HEK293 (cell line): Measurements from ENCODE around the gene ARAP3.

ENCODE experiments used
- CTCF ChIA-PET: fragments of 350-600 bp; formaldehyde crosslinking; extraction: SDS; loops from one replicate; lab custom pipeline; 2021; ENCODE audit warnings: antibody characterized with exemption; lab: Yijun Ruan, JAX
- POLR2A ChIA-PET: fragments of 300-600 bp; formaldehyde crosslinking; extraction: SDS; loops from one replicate; lab custom pipeline; 2020; ENCODE audit warnings: antibody characterized with exemption, inconsistent platforms; lab: Yijun Ruan, JAX
- H3K27ac ChIP-seq: fragments of 200-500 bp; sonication (Bioruptor generic); 2 replicates; pipeline ENCODE4 v1.5.1; 2014; ENCODE audit warnings: low read depth, low read length, control low read depth, inconsistent platforms; ENCODE audit errors: extremely low read depth
- H3K36me3 ChIP-seq, 2 experiments: fragments of 200-500 bp in 1 of 2; sonication (Bioruptor generic) in 1 of 2; 1 replicate in 1 of 2; 2 replicates in 1 of 2; pipeline ENCODE4 v1.5.1; 2014 to 2017; ENCODE audit warnings: inconsistent platforms in 2 of 2, low read length in 2 of 2; ENCODE audit not compliant: control insufficient read depth in 2 of 2, insufficient read depth in 1 of 2
- H3K4me1 ChIP-seq: fragments of 200-500 bp; sonication (Bioruptor generic); 2 replicates; pipeline ENCODE4 v1.5.1; 2014; ENCODE audit warnings: mild to moderate bottlenecking, low read length, inconsistent platforms; ENCODE audit not compliant: control insufficient read depth, insufficient read depth
- H3K4me3 ChIP-seq: 2 replicates; pipeline ENCODE4 v1.5.1; 2011; ENCODE audit warnings: low read depth, mild to moderate bottlenecking, control low read depth, low read length, moderate library complexity
- H3K9me3 ChIP-seq: fragments of 200-500 bp; sonication (Bioruptor generic); 2 replicates; pipeline ENCODE4 v1.5.1; 2014; ENCODE audit warnings: low read depth, low read length, inconsistent platforms; ENCODE audit not compliant: control insufficient read depth, insufficient read depth
- GLIS2 ChIP-seq: fragments of 450-650 bp; formaldehyde crosslinking; IDR thresholded peaks from 2 replicates; pipeline ENCODE4 v1.5.1; 2016; ENCODE audit warnings: missing biosample characterization, missing genetic modification characterization
- PRDM1 ChIP-seq: fragments of 450-650 bp; formaldehyde crosslinking; IDR thresholded peaks from 2 replicates; pipeline ENCODE4; 2016; ENCODE audit warnings: missing biosample characterization, missing genetic modification characterization
- SCRT2 ChIP-seq: fragments of 450-650 bp; formaldehyde crosslinking; IDR thresholded peaks from 2 replicates; pipeline ENCODE4 v1.5.1; 2016; ENCODE audit warnings: missing biosample characterization, missing genetic modification characterization
- SP7 ChIP-seq: fragments of 450-650 bp; formaldehyde crosslinking; IDR thresholded peaks from 2 replicates; pipeline ENCODE4 v1.5.1; 2016; ENCODE audit warnings: missing biosample characterization, missing genetic modification characterization
- ZBTB1 ChIP-seq: fragments of 450-650 bp; formaldehyde crosslinking; IDR thresholded peaks from 2 replicates; pipeline ENCODE4 v1.5.1; 2016; ENCODE audit warnings: missing biosample characterization, missing genetic modification characterization
- ZBTB21 ChIP-seq: fragments of 450-650 bp; formaldehyde crosslinking; IDR thresholded peaks from 2 replicates; pipeline ENCODE4 v1.5.1; 2017; ENCODE audit warnings: missing biosample characterization, missing genetic modification characterization
- ZNF19 ChIP-seq: fragments of 450-650 bp; formaldehyde crosslinking; IDR thresholded peaks from 2 replicates; pipeline ENCODE4; 2016; ENCODE audit warnings: missing biosample characterization, missing genetic modification characterization, low read depth
- ZNF311 ChIP-seq: fragments of 450-650 bp; formaldehyde crosslinking; IDR thresholded peaks from 2 replicates; pipeline ENCODE4 v1.5.1; 2017; ENCODE audit warnings: missing biosample characterization, missing genetic modification characterization, borderline replicate concordance
- ZNF391 ChIP-seq: fragments of 450-650 bp; formaldehyde crosslinking; IDR thresholded peaks from 2 replicates; pipeline ENCODE4 v1.5.1; 2016; ENCODE audit warnings: low read depth, missing biosample characterization, missing genetic modification characterization, borderline replicate concordance
- ZNF394 ChIP-seq: fragments of 450-650 bp; formaldehyde crosslinking; IDR thresholded peaks from 2 replicates; pipeline ENCODE4 v1.5.1; 2016; ENCODE audit warnings: missing biosample characterization, missing genetic modification characterization, mild to moderate bottlenecking, moderate library complexity, borderline replicate concordance
- ZNF398 ChIP-seq: fragments of 450-650 bp; formaldehyde crosslinking; IDR thresholded peaks from 2 replicates; pipeline ENCODE4 v1.5.1; 2017; ENCODE audit warnings: missing biosample characterization, missing genetic modification characterization
- ZNF548 ChIP-seq: fragments of 450-650 bp; formaldehyde crosslinking; IDR thresholded peaks from 2 replicates; pipeline ENCODE4 v1.5.1; 2016; ENCODE audit warnings: missing biosample characterization, missing genetic modification characterization
- ZNF623 ChIP-seq: fragments of 450-650 bp; formaldehyde crosslinking; IDR thresholded peaks from 2 replicates; pipeline ENCODE4 v1.5.1; 2016; ENCODE audit warnings: missing biosample characterization, missing genetic modification characterization
- ZNF626 ChIP-seq: fragments of 450-650 bp; sonication (Bioruptor Pico); formaldehyde crosslinking; IDR thresholded peaks from 2 replicates; pipeline ENCODE4 v1.5.1; 2018; ENCODE audit warnings: missing biosample characterization, missing genetic modification characterization, inconsistent platforms
- ZNF654 ChIP-seq: fragments of 450-650 bp; formaldehyde crosslinking; IDR thresholded peaks from 2 replicates; pipeline ENCODE4 v1.5.1; 2016; ENCODE audit warnings: low read depth, missing biosample characterization, missing genetic modification characterization
- ZNF76 ChIP-seq: fragments of 450-650 bp; formaldehyde crosslinking; IDR thresholded peaks from 2 replicates; pipeline ENCODE4; 2016; ENCODE audit warnings: low read depth, missing biosample characterization, missing genetic modification characterization, borderline replicate concordance

The ARAP3 gene

GRCh38 chr5:141641634-141642267 is 40.3 kb downstream of the ARAP3 start (continued):
- TF ChIP-seq ZNF398 (peak; percentile 62), ZNF548 (tag by site-specific recombination) (no peak), ZNF76 (tag by site-specific recombination) (no peak), ZNF19 (no peak), ZNF654 (tag by site-specific recombination) (peak; percentile 11; the same call in 1 of the 2 replicates), ZNF391 (tag by site-specific recombination) (no peak), PRDM1 (tag by site-specific recombination) (peak; percentile 91)

GRCh38 chr5:141640698-141641097 is 41.3 kb downstream of the ARAP3 start:
- Histone ChIP-seq H3K27ac (no peak overlapping the region), H3K4me3 (no peak overlapping the region), H3K9me3 (no peaks in the 10 kb centered on the region), H3K36me3 (peaks cover 0 to 32% of the 10 kb centered on the region in 2 experiments; a peak in 1 of 3 replicates), H3K4me1 (no peaks in the 10 kb centered on the region; the same call in 1 of the 2 replicates)
- POLR2A ChIA-PET: no interaction called here
- CTCF ChIA-PET: interaction anchor here (0.7 to 1.7 kb wide), 2 partner anchors 8 to 22 kb away, joined by 3 to 4 read pairs; partner anchors contain the start of gene DIAPH1
- TF ChIP-seq SCRT2 (tag by site-specific recombination) (0 out of 2 replicates have a peak, but pooled peaks have one; percentile 38), ZNF626 (tag by site-specific recombination) (no peak)

- peaks cover 0 to 26% of the 10 kb centered on the region in 2 experiments; a peak in 1 of 3 replicates for H3K36me3 ChIP-seq
- POLR2A ChIA-PET: interaction anchor here (0.5 kb wide), 1 partner anchor 33 kb away, joined by 3 read pairs; no protein-coding TSS in a partner anchor
- H3K4me3 ChIP-seq: no peak overlapping the region
- H3K4me1 ChIP-seq: no peaks in the 10 kb centered on the region; the same call in 1 of the 2 replicates
- CTCF ChIA-PET: interaction anchor here (0.8 to 1.7 kb wide), 3 partner anchors 21 to 321 kb away, joined by 3 to 4 read pairs (median 4); partner anchors contain the start of gene DIAPH1
- TF ChIP-seq ZNF394 (no peak), ZBTB1 (no peak), ZNF623 (tag by site-specific recombination) (no peak), ZNF311 (tag by site-specific recombination) (no peak), SP7 (no peak)
- no peaks in the 10 kb centered on the region for H3K9me3 ChIP-seq
- H3K27ac ChIP-seq: no peak overlapping the region
Observed at GRCh38 chr5:141640051-141640415, 42.0 kb downstream of the ARAP3 start.

GRCh38 chr5:141639357-141640050 is 42.5 kb downstream of the ARAP3 start:
- TF ChIP-seq GLIS2 (tag by site-specific recombination): 0 out of 2 replicates have a peak, but pooled peaks have one; percentile 22
- no peak for TF ChIP-seq ZBTB21 (tag by site-specific recombination)
- Histone ChIP-seq H3K36me3 (peaks cover 3 to 27% of the 10 kb centered on the region in 2 experiments), H3K9me3 (no peaks in the 10 kb centered on the region), H3K4me3 (no peak overlapping the region), H3K27ac (no peak overlapping the region), H3K4me1 (peaks cover 3% of the 10 kb centered on the region)
- POLR2A ChIA-PET: interaction anchor here (0.5 kb wide), 1 partner anchor 33 kb away, joined by 3 read pairs; no protein-coding TSS in a partner anchor
- CTCF ChIA-PET: interaction anchor here (0.7 to 12.5 kb wide), 6 partner anchors 20 to 379 kb away, joined by 3 to 125 read pairs (median 4); partner anchors contain the start of gene DIAPH1
